GM19043 (cell line): Measurements from ENCODE around the gene OLFM2.
"Not testable (repeated sequence)": the region's sequence is repeated elsewhere in the genome, so short reads cannot be mapped to it uniquely, and the experiment has no call there.

Experiments used
- ATAC-seq: cut with Tn5 transposase; IDR thresholded peaks from one replicate; pipeline ENCODE4 v1.9.1; 2021; ENCODE audit warnings: low read depth; ENCODE audit not compliant: unreplicated experiment

OLFM2 gene

GRCh38 chr19:9936326-9937000 is at the start of gene OLFM2:
OLFM2 (minus strand) TSS chr19:9936515; CDS start chr19:9936366, 149 bp downstream.
- no peak for ATAC-seq

GRCh38 chr19:9981406-9982260 is 45.3 kb upstream of the OLFM2 start:
- ATAC-seq: no peak

GRCh38 chr19:9972103-9972502 is 35.8 kb upstream of the OLFM2 start:
- ATAC-seq: no peak

- ATAC-seq: no peak
Observed at GRCh38 chr19:9971166-9971897, 35.0 kb upstream of the OLFM2 start.

GRCh38 chr19:9970481-9970880 is 34.2 kb upstream of the OLFM2 start:
- ATAC-seq: no peak

GRCh38 chr19:9969688-9969975 is 33.3 kb upstream of the OLFM2 start:
- ATAC-seq: no peak

GRCh38 chr19:9968820-9969687 is 32.7 kb upstream of the OLFM2 start:
- no peak for ATAC-seq

GRCh38 chr19:9967326-9967725 is 31.0 kb upstream of the OLFM2 start:
- no peak for ATAC-seq

- ATAC-seq: no peak
Observed at GRCh38 chr19:9966448-9966847, 30.1 kb upstream of the OLFM2 start.

- ATAC-seq: no peak
Observed at GRCh38 chr19:9966024-9966423, 29.7 kb upstream of the OLFM2 start.

GRCh38 chr19:9962623-9963290 is 26.4 kb upstream of the OLFM2 start:
- ATAC-seq: no peak

- no peak for ATAC-seq
Observed at GRCh38 chr19:9961103-9961502, 24.8 kb upstream of the OLFM2 start.

- no peak for ATAC-seq
Observed at GRCh38 chr19:9958379-9958821, 22.1 kb upstream of the OLFM2 start.

GRCh38 chr19:9956956-9957355 is 20.6 kb upstream of the OLFM2 start:
- ATAC-seq: no peak

- no peak for ATAC-seq
Observed at GRCh38 chr19:9953802-9954542, 17.7 kb upstream of the OLFM2 start.

GRCh38 chr19:9952276-9952675 is 16.0 kb upstream of the OLFM2 start:
- no peak for ATAC-seq

- ATAC-seq: no peak
Observed at GRCh38 chr19:9947441-9947840, 11.1 kb upstream of the OLFM2 start.

GRCh38 chr19:9946528-9947125 is 10.3 kb upstream of the OLFM2 start:
- not testable (repeated sequence) for ATAC-seq
